PFSK-1 (cell line): ENCODE measurements around the gene EWSR1.

ENCODE experiments used
- SIN3A ChIP-seq: IDR thresholded peaks from 2 replicates; pipeline ENCODE4 v1.6.1; 2012; ENCODE audit warnings: mild to moderate bottlenecking, low read length, moderate library complexity, borderline replicate concordance; ENCODE audit not compliant: insufficient read depth
- TF ChIP-seq, protein P1 (sequence below), 2 experiments: IDR thresholded peaks; 2 replicates each; pipeline versions ENCODE4 v1.6.1 to v1.8.0; 2011 to 2012; ENCODE audit warnings: low read depth in 2 of 2, low read length in 2 of 2, control low read depth in 1 of 2, inconsistent platforms in 1 of 2, mild to moderate bottlenecking in 1 of 2, moderate library complexity in 1 of 2; ENCODE audit not compliant: insufficient read depth in 1 of 2

DNA sequence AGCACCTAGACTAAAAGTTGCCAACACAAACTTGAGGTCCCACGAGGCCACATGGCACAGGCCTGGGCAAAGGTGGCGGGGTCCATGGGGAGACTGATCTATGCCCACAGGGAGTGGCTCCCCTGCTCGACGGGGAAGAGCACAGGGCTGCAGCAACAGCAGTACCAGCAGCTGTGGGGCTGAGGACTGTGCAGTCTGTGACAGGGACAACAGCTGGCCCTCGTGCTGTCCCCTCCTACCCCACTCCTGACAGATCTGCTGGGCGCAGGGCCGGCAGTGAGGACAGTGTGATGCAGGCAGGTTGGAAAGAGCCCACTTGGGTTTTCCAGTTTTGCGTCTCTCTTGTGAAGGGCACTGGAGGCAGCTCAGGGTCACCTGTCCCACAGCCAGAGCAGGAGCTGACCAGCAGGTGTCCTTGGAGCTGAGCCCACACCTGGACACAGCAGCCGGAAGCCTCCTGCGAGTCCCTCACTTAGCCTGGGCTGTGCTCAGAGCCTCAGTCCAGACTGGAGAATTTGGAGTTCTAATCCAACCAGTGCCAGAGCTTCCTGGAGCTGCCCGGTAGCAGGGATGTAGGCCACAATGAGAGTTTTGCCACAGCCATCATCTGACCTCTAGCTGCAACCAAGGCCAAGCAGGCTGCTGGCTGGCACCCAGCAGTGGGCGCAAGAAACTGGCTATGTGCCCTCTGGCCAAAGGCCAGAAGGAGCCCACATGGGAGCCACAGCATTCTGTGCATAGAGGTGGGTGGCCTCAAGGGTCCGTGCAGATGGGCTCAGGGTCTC, 34.8 kb downstream of the EWSR1 start:
- TF ChIP-seq, protein P1, sequence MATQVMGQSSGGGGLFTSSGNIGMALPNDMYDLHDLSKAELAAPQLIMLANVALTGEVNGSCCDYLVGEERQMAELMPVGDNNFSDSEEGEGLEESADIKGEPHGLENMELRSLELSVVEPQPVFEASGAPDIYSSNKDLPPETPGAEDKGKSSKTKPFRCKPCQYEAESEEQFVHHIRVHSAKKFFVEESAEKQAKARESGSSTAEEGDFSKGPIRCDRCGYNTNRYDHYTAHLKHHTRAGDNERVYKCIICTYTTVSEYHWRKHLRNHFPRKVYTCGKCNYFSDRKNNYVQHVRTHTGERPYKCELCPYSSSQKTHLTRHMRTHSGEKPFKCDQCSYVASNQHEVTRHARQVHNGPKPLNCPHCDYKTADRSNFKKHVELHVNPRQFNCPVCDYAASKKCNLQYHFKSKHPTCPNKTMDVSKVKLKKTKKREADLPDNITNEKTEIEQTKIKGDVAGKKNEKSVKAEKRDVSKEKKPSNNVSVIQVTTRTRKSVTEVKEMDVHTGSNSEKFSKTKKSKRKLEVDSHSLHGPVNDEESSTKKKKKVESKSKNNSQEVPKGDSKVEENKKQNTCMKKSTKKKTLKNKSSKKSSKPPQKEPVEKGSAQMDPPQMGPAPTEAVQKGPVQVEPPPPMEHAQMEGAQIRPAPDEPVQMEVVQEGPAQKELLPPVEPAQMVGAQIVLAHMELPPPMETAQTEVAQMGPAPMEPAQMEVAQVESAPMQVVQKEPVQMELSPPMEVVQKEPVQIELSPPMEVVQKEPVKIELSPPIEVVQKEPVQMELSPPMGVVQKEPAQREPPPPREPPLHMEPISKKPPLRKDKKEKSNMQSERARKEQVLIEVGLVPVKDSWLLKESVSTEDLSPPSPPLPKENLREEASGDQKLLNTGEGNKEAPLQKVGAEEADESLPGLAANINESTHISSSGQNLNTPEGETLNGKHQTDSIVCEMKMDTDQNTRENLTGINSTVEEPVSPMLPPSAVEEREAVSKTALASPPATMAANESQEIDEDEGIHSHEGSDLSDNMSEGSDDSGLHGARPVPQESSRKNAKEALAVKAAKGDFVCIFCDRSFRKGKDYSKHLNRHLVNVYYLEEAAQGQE (IDR thresholded peaks at IDR 0.05; ENCODE audit: insufficient read depth in 1 of 2, low read depth in 2 of 2, low read length in 2 of 2): no peak
- no peak for TF ChIP-seq SIN3A
